HPDE6-E6E7 (cell line): ENCODE data around the gene VPS4B.

ENCODE experiments used
- DNase-seq: peaks from one replicate; pipeline ENCODE4 v3.0.0; 2011; ENCODE audit warnings: missing footprints; ENCODE audit errors: extremely low spot score

The VPS4B gene

GRCh38 chr18:63430526-63430925 lies 8.2 kb upstream of the VPS4B start:
- DNase-seq = no peak

- DNase-seq = peak; percentile 91
Observed at GRCh38 chr18:63427558-63427957, 5.3 kb upstream of the VPS4B start.

- DNase-seq = peak; percentile 39
Observed at GRCh38 chr18:63422864-63423304, 608 bp upstream of the VPS4B start.

GRCh38 chr18:63421514-63421913 lies 762 bp downstream of the VPS4B start:
- no peak for DNase-seq

GRCh38 chr18:63412953-63413352 lies 9.3 kb downstream of the VPS4B start:
- no peak for DNase-seq

GRCh38 chr18:63410792-63411191 lies 11.5 kb downstream of the VPS4B start:
- peak; percentile 49 for DNase-seq

GRCh38 chr18:63409301-63409700 lies 13.0 kb downstream of the VPS4B start:
- no peak for DNase-seq

- no peak for DNase-seq
Observed at GRCh38 chr18:63407734-63408133, 14.5 kb downstream of the VPS4B start.

- DNase-seq = no peak
Observed at GRCh38 chr18:63405986-63406385, 16.3 kb downstream of the VPS4B start.

GRCh38 chr18:63402246-63403162 lies 19.8 kb downstream of the VPS4B start:
- no peak for DNase-seq

- no peak for DNase-seq
Observed at GRCh38 chr18:63399300-63399699, 23.0 kb downstream of the VPS4B start.

GRCh38 chr18:63397349-63397748 lies 24.9 kb downstream of the VPS4B start:
- DNase-seq = no peak

- DNase-seq = no peak
Observed at GRCh38 chr18:63395503-63395902, 26.8 kb downstream of the VPS4B start.

- DNase-seq = no peak
Observed at GRCh38 chr18:63394954-63395353, 27.3 kb downstream of the VPS4B start.

GRCh38 chr18:63387861-63388260 lies 34.4 kb downstream of the VPS4B start:
- DNase-seq = no peak

GRCh38 chr18:63382843-63383242 lies 39.4 kb downstream of the VPS4B start:
- DNase-seq = no peak

- DNase-seq = no peak
Observed at GRCh38 chr18:63379639-63379962, 42.7 kb downstream of the VPS4B start.

- DNase-seq = no peak
Observed at GRCh38 chr18:63378919-63379638, 43.2 kb downstream of the VPS4B start.

- no peak for DNase-seq
Observed at GRCh38 chr18:63377275-63377980, 44.8 kb downstream of the VPS4B start.

GRCh38 chr18:63376538-63376937 lies 45.7 kb downstream of the VPS4B start:
- no peak for DNase-seq

- DNase-seq = no peak
Observed at GRCh38 chr18:63374540-63374939, 47.7 kb downstream of the VPS4B start.

- DNase-seq = no peak
Observed at GRCh38 chr18:63373161-63373560, 49.1 kb downstream of the VPS4B start.
